ENCODE data around the gene NPPA. TPM values are rescaled to one million over a fixed set of nuclear protein-coding genes. Genes with fewer than 3 reads are reported as not detected.
A peak's percentile ranks its signal among the peaks of the same experiment; 100 is the strongest.

NPPA gene
- total and polyA plus RNA-seq, 9 of the 15 experiments (the other 6 are each of a cell fraction or from before 2014, with no cell fraction given): not detected

DNA sequence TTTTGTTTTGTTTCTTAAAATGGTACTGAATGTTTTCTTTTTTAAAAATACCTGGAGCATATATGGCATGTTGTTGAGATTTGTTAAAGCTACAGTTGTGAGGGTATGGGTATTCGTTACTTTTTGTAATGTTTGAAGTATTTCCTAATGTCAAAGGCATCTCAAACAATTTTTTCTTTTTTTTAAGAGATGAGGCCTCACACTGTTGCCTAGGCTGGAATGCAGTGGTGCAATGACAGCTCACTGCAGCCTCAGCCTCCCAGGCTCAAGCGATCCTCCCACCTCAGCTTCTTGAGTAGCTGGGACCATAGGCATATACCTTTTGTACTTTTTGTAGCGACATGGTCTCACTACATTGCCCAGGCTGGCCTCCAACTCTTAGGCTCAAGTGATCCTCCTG lies 25.5 kb downstream of the NPPA start:
- intact Hi-C loops (cut with micrococcal nuclease): no loop called here
- DNase-seq (ENCODE audit: extremely low read depth in 1 of 4, low spot score in 3 of 4): no peak
- Histone ChIP-seq H3K36me3 (ENCODE audit: control insufficient read depth, insufficient read depth, low read length) (peaks cover 81% of the 10 kb centered on the region), H3K79me2 (ENCODE audit: control insufficient read depth, insufficient read depth, low read length) (no peaks in the 10 kb centered on the region), H3K4me1 (replicated peaks in 1 of 2; ENCODE audit: control insufficient read depth in 2 of 2, insufficient read depth in 2 of 2, low read length in 2 of 2) (no peaks in the 10 kb centered on the region), H3K4me2 (ENCODE audit: insufficient read depth, low read length) (no peak overlapping the region), H3K9ac (ENCODE audit: insufficient read depth in 1 of 2, low read depth in 2 of 2, low read length in 2 of 2) (no peak overlapping the region), H3K27ac (ENCODE audit: extremely low read depth, low read depth, low read length) (no peak overlapping the region), H3K9me3 (replicated peaks; ENCODE audit: control insufficient read depth, insufficient read depth, low read depth, low read length) (no peaks in the 10 kb centered on the region), H4K20me1 (replicated peaks; ENCODE audit: control insufficient read depth, insufficient read depth, low read length) (no peaks in the 10 kb centered on the region), H3K9me1 (ENCODE audit: control insufficient read depth, insufficient read depth, low read length) (no peaks in the 10 kb centered on the region), H3K27me3 (ENCODE audit: control insufficient read depth in 2 of 2, insufficient read depth in 2 of 2, low read length in 2 of 2) (no peaks in the 10 kb centered on the region), H3K4me3 (no peak overlapping the region), H2AFZ (ENCODE audit: low read depth, low read length) (no peak overlapping the region)
- no TSS peak for BruUV-seq (replicated peaks)
- no peak for FAIRE-seq
- in situ Hi-C loops (cut with MboI): no loop called here
- ATAC-seq: no peak
- no peak for TF ChIP-seq PHTF2 (CRISPR knock-in tag; IDR thresholded peaks at IDR 0.05)
- TF ChIP-seq ZNF785 (CRISPR knock-in tag; IDR thresholded peaks at IDR 0.05): no peak
- TF ChIP-seq RBFOX2 (IDR thresholded peaks at IDR 0.05; ENCODE audit: low read depth, low read length): 0 out of 2 replicates have a peak, but pooled peaks have one; percentile 24
- WGBS (ENCODE audit: insufficient coverage, low coverage, missing lambda C conversion rate): 86% methylated on average over 3 of the region's 3 CpGs
- POLR2A ChIA-PET: interaction anchor here (1.1 kb wide), 1 partner anchor 87 kb away, joined by 7 read pairs; no protein-coding TSS in a partner anchor
- CTCF ChIA-PET (ENCODE audit: low intra/inter-chr PET ratio): no interaction called here

DNA sequence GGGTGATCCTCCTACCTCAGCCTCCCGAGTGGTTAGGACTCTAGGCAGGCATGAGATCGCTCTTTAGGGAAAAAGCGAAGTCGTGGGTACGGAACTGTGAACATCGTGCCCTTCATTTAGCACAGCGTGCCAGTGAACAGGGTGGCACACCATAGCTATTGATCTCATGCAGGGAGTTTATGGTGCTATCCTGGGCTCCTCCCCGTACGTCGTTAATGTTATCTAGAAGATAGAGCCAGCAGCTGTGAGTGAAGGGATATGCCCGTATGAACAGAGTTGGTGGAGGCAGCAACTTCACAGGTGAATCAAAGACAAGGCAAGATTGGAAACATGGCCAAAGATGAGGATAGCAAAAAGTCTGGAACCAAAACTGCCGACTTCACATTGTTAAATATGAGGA lies 30.4 kb downstream of the NPPA start:
- H3K9me1 ChIP-seq (ENCODE audit: control insufficient read depth, insufficient read depth, low read length): no peaks in the 10 kb centered on the region
- DNase-seq (ENCODE audit: extremely low read depth in 1 of 4, low spot score in 3 of 4) (no peak), ATAC-seq (no peak), FAIRE-seq (no peak)
- no peaks in the 10 kb centered on the region for H3K9me3 ChIP-seq (replicated peaks; ENCODE audit: control insufficient read depth, insufficient read depth, low read depth, low read length)
- peaks cover 8% of the 10 kb centered on the region for H3K79me2 ChIP-seq (ENCODE audit: control insufficient read depth, insufficient read depth, low read length)
- no peak overlapping the region for H3K27ac ChIP-seq (ENCODE audit: extremely low read depth, low read depth, low read length)
- CTCF ChIA-PET (ENCODE audit: low intra/inter-chr PET ratio): interaction anchor here (0.7 kb wide), 1 partner anchor 91 kb away, joined by 5 read pairs; no protein-coding TSS in a partner anchor
- H2AFZ ChIP-seq (ENCODE audit: low read depth, low read length): no peak overlapping the region
- POLR2A ChIA-PET: interaction anchor here (0.8 kb wide), 1 partner anchor 10 kb away, joined by 3 read pairs; no protein-coding TSS in a partner anchor
- WGBS (ENCODE audit: insufficient coverage, low coverage, missing lambda C conversion rate): 91% methylated on average over 12 of the region's 12 CpGs
- no peak overlapping the region for H3K4me2 ChIP-seq (ENCODE audit: insufficient read depth, low read length)
- 0 out of 5 replicates have a peak, but pooled peaks cover 0 to under 1% of the 10 kb centered on the region in 2 experiments for H3K4me1 ChIP-seq (replicated peaks in 1 of 2; ENCODE audit: control insufficient read depth in 2 of 2, insufficient read depth in 2 of 2, low read length in 2 of 2)
- H3K9ac ChIP-seq (ENCODE audit: insufficient read depth in 1 of 2, low read depth in 2 of 2, low read length in 2 of 2): no peak overlapping the region
- intact Hi-C loops (cut with micrococcal nuclease) (no loop called here), in situ Hi-C loops (cut with MboI) (no loop called here)
- no peaks in the 10 kb centered on the region for H4K20me1 ChIP-seq (replicated peaks; ENCODE audit: control insufficient read depth, insufficient read depth, low read length)
- no TSS peak for BruUV-seq (replicated peaks)
- H3K27me3 ChIP-seq (ENCODE audit: control insufficient read depth in 2 of 2, insufficient read depth in 2 of 2, low read length in 2 of 2): no peaks in the 10 kb centered on the region
- TF ChIP-seq ZNF3 (CRISPR knock-in tag; IDR thresholded peaks at IDR 0.05) (no peak), THRAP3 (IDR thresholded peaks at IDR 0.05; ENCODE audit: borderline replicate concordance) (no peak)
- H3K4me3 ChIP-seq: no peak overlapping the region
- peaks cover 72% of the 10 kb centered on the region for H3K36me3 ChIP-seq (ENCODE audit: control insufficient read depth, insufficient read depth, low read length)

Data from K562 (cell line).